GM23338 (cell line): ENCODE results near the gene MARS2. TPM values are rescaled to one million over a fixed set of nuclear protein-coding genes. Genes with fewer than 3 reads are reported as not detected.
"Not testable (repeated sequence)": the region's sequence is repeated elsewhere in the genome, so short reads cannot be mapped to it uniquely, and the experiment has no call there.

Source experiments
- ATAC-seq: fragments of 200-7000 bp; cut with Tn5 transposase; 3 replicates; pipeline ENCODE4 v1.9.1; 2020
- DNase-seq: peaks from one replicate; pipeline ENCODE4 v3.0.0-alpha.2; 2015; ENCODE audit warnings: low spot score
- H2AFZ ChIP-seq: fragments of 200-600 bp; sonication (generic); 2 replicates; pipeline ENCODE4 v1.8.0; 2016; ENCODE audit warnings: antibody characterized with exemption, mild to moderate bottlenecking, moderate library complexity
- H3F3A ChIP-seq: fragments of 200-600 bp; sonication (generic); replicated peaks from 2 replicates; pipeline ENCODE4 v1.8.0; 2017; ENCODE audit warnings: antibody characterized with exemption, mixed run types, low read depth
- H3K27ac ChIP-seq: fragments of 200-600 bp; sonication (generic); 2 replicates; pipeline ENCODE4 v1.6.1; 2016; ENCODE audit warnings: low read depth
- H3K27me3 ChIP-seq: fragments of 200-600 bp; sonication (generic); 2 replicates; pipeline ENCODE4 v1.8.0; 2016; ENCODE audit warnings: mild to moderate bottlenecking, mixed run types, moderate library complexity; ENCODE audit not compliant: insufficient read depth
- H3K36me3 ChIP-seq: fragments of 200-600 bp; sonication (generic); 2 replicates; pipeline ENCODE4 v1.8.0; 2016; ENCODE audit warnings: mild to moderate bottlenecking; ENCODE audit not compliant: insufficient read depth
- H3K4me1 ChIP-seq: fragments of 200-600 bp; sonication (generic); 2 replicates; pipeline ENCODE4 v1.8.0; 2016; ENCODE audit warnings: mild to moderate bottlenecking, moderate library complexity; ENCODE audit not compliant: insufficient read depth
- H3K4me2 ChIP-seq: fragments of 200-600 bp; sonication (generic); 2 replicates; pipeline ENCODE4 v1.7.1; 2017; ENCODE audit warnings: mixed run types
- H3K4me3 ChIP-seq: fragments of 200-600 bp; sonication (generic); 2 replicates; pipeline ENCODE4 v1.6.1; 2016; ENCODE audit warnings: mixed run types
- H3K79me2 ChIP-seq: fragments of 200-600 bp; sonication (generic); replicated peaks from 2 replicates; pipeline ENCODE4 v1.8.0; 2017; ENCODE audit warnings: mild to moderate bottlenecking; ENCODE audit not compliant: insufficient read depth
- H3K9me2 ChIP-seq: fragments of 200-600 bp; sonication (generic); 2 replicates; pipeline ENCODE4 v1.8.0; 2017; ENCODE audit not compliant: insufficient read depth
- H4K20me1 ChIP-seq: fragments of 200-600 bp; sonication (generic); replicated peaks from 2 replicates; pipeline ENCODE4 v1.8.0; 2017; ENCODE audit warnings: mild to moderate bottlenecking; ENCODE audit not compliant: insufficient read depth
- H3K27ac Mint-ChIP-seq: 2 replicates; pipeline ENCODE4 v1.8.0; 2020; ENCODE audit warnings: inconsistent platforms, mild to moderate bottlenecking, moderate library complexity, mixed read lengths
- H3K27me3 Mint-ChIP-seq: 3 replicates; pipeline ENCODE4 v1.8.0; 2022; ENCODE audit warnings: low read depth, mild to moderate bottlenecking, moderate library complexity, mixed read lengths, inconsistent platforms; ENCODE audit not compliant: insufficient read depth, poor library complexity
- H3K36me3 Mint-ChIP-seq: 3 replicates; pipeline ENCODE4 v1.8.0; 2021; ENCODE audit warnings: low read depth, mild to moderate bottlenecking, inconsistent platforms, moderate library complexity, mixed read lengths
- H3K4me1 Mint-ChIP-seq: 3 replicates; pipeline ENCODE4 v1.8.0; 2020; ENCODE audit warnings: mild to moderate bottlenecking, inconsistent platforms, mixed read lengths
- H3K4me3 Mint-ChIP-seq: 3 replicates; pipeline ENCODE4 v1.8.0; 2021; ENCODE audit warnings: moderate library complexity, mild to moderate bottlenecking, inconsistent platforms, mixed read lengths
- H3K9me3 Mint-ChIP-seq: 3 replicates; pipeline ENCODE4 v1.8.0; 2020; ENCODE audit warnings: moderate library complexity, mild to moderate bottlenecking, inconsistent platforms, mixed read lengths
- JUNB ChIP-seq: IDR thresholded peaks from one replicate; pipeline ENCODE4 v1.6.1; 2016; ENCODE audit warnings: antibody characterized with exemption; ENCODE audit not compliant: unreplicated experiment
- NANOG ChIP-seq: IDR thresholded peaks from 2 replicates; pipeline ENCODE4 v1.6.1; 2016; ENCODE audit warnings: antibody characterized with exemption, borderline replicate concordance
- POLR2AphosphoS5 ChIP-seq: IDR thresholded peaks from 2 replicates; pipeline ENCODE4 v1.6.1; 2016; ENCODE audit warnings: antibody characterized with exemption, low read depth
- ZNF114 ChIP-seq: fragments of 250-450 bp; sonication (Bioruptor Pico); IDR thresholded peaks from 2 replicates; pipeline ENCODE4 v1.5.0; 2020; ENCODE audit warnings: mild to moderate bottlenecking, moderate library complexity
- polyA plus RNA-seq: library from polyadenylated mRNA; unstranded; fragments of >200 nt; fragmentation: Nextera tagmentation; extraction: Ambion mirVana; gene quantifications from 2 replicates; pipeline ENCODE4 v1.2.1, GENCODE V29; 2016
- total RNA-seq: library from RNA; depleted of rRNA; stranded (reverse); fragments of >200 nt; shearing (Covaris generic); gene quantifications from 2 replicates; pipeline ENCODE4 v1.2.3, GENCODE V29; 2014
- TF ChIP-seq, protein P1 (sequence below): IDR thresholded peaks from one replicate; pipeline ENCODE4 v1.6.1; 2018; ENCODE audit warnings: antibody characterized with exemption; ENCODE audit not compliant: unreplicated experiment
- TF ChIP-seq, protein P2 (sequence below): IDR thresholded peaks from 2 replicates; pipeline ENCODE4 v1.6.1; 2016; ENCODE audit warnings: antibody characterized with exemption

The MARS2 gene
- total and polyA plus RNA-seq, 2 experiments from 2014 or later, result 13.7 to 48.2 TPM

DNA sequence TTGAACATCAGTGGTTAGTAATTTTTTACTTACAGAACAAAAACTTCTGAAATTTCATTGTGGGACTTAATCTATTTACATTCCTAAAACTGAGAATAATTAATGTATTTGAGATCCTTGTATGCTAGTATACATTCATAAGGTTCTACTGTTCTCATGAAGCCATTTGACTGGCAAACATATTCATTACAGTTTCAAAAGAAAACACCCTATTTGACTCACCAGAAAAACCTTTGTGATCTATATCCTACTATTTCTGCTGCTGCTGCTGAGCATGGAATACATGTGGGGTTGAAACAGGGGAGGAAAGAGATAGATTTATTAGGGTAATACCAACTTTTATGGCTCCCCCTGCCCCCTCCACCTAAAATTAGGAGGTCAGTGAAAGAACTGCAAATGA is 21.8 kb downstream of the MARS2 start:
- H3K27ac Mint-ChIP-seq, result no peak overlapping the region
- H3K79me2 ChIP-seq, result no peaks in the 10 kb centered on the region
- no peak for ATAC-seq
- peaks cover 6% of the 10 kb centered on the region for H3K27me3 Mint-ChIP-seq
- H3K4me2 ChIP-seq, result no peak overlapping the region
- H3K36me3 ChIP-seq, result no peaks in the 10 kb centered on the region
- DNase-seq, result no peak
- no peak overlapping the region for H2AFZ ChIP-seq
- peaks cover 3% of the 10 kb centered on the region; the same call in 2 of the 3 replicates for H3K4me1 Mint-ChIP-seq
- no peaks in the 10 kb centered on the region for H3K9me2 ChIP-seq
- peaks cover 11% of the 10 kb centered on the region for H3K36me3 Mint-ChIP-seq
- H3K4me3 Mint-ChIP-seq, result no peak overlapping the region
- H3K4me1 ChIP-seq, result no peaks in the 10 kb centered on the region; the same call in 1 of the 2 replicates
- H4K20me1 ChIP-seq, result no peaks in the 10 kb centered on the region
- H3F3A ChIP-seq, result no peaks in the 10 kb centered on the region
- no peak overlapping the region for H3K27ac ChIP-seq
- H3K9me3 Mint-ChIP-seq, result peaks cover 16% of the 10 kb centered on the region
- H3K27me3 ChIP-seq, result no peaks in the 10 kb centered on the region
- TF ChIP-seq ZNF114 (CRISPR knock-in tag) (no peak), JUNB (no peak), POLR2AphosphoS5 (no peak), NANOG (no peak)
- TF ChIP-seq, protein P1, sequence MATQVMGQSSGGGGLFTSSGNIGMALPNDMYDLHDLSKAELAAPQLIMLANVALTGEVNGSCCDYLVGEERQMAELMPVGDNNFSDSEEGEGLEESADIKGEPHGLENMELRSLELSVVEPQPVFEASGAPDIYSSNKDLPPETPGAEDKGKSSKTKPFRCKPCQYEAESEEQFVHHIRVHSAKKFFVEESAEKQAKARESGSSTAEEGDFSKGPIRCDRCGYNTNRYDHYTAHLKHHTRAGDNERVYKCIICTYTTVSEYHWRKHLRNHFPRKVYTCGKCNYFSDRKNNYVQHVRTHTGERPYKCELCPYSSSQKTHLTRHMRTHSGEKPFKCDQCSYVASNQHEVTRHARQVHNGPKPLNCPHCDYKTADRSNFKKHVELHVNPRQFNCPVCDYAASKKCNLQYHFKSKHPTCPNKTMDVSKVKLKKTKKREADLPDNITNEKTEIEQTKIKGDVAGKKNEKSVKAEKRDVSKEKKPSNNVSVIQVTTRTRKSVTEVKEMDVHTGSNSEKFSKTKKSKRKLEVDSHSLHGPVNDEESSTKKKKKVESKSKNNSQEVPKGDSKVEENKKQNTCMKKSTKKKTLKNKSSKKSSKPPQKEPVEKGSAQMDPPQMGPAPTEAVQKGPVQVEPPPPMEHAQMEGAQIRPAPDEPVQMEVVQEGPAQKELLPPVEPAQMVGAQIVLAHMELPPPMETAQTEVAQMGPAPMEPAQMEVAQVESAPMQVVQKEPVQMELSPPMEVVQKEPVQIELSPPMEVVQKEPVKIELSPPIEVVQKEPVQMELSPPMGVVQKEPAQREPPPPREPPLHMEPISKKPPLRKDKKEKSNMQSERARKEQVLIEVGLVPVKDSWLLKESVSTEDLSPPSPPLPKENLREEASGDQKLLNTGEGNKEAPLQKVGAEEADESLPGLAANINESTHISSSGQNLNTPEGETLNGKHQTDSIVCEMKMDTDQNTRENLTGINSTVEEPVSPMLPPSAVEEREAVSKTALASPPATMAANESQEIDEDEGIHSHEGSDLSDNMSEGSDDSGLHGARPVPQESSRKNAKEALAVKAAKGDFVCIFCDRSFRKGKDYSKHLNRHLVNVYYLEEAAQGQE, result no peak
- TF ChIP-seq, protein P2, sequence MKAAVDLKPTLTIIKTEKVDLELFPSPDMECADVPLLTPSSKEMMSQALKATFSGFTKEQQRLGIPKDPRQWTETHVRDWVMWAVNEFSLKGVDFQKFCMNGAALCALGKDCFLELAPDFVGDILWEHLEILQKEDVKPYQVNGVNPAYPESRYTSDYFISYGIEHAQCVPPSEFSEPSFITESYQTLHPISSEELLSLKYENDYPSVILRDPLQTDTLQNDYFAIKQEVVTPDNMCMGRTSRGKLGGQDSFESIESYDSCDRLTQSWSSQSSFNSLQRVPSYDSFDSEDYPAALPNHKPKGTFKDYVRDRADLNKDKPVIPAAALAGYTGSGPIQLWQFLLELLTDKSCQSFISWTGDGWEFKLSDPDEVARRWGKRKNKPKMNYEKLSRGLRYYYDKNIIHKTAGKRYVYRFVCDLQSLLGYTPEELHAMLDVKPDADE, result no peak
- no peak overlapping the region for H3K4me3 ChIP-seq

DNA sequence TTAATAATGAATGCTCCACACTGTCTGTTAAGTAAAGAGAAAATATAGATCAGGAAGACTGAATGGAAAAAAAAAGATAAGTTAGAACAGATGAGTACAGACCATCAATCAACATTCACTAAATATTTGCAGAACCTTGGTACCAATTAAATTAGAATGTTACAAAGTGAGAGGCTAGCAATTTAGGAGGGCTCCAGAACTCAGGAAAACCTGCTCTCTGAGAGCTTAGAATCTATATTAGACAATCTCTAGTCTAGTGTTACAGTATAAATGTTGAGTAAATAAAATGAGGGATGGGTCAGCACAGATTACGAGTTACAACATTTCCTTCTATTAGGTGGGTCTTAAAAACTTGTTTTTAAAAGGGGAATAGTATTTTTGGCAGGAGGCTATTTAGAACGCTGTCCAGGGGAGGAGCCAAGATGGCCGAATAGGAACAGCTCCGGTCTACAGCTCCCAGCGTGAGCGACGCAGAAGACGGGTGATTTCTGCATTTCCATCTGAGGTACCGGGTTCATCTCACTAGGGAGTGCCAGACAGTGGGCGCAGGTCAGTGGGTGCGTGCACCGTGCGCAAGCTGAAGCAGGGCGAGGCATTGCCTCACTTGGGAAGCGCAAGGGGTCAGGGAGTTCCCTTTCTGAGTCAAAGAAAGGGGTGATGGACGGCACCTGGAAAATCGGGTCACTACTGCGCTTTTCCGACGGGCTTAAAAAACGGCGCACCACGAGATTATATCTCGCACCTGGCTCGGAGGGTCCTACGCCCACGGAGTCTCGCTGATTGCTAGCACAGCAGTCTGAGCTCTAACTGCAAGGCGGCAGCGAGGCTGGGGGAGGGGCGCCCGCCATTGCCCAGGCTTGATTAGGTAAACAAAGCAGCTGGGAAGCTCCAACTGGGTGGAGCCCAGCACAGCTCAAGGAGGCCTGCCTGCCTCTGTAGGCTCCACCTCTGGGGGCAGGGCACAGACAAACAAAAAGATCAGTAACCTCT is 23.7 kb downstream of the MARS2 start:
- not testable (repeated sequence) for H3K79me2 ChIP-seq, H2AFZ ChIP-seq, H3K4me3 ChIP-seq, H3K9me2 ChIP-seq, H3K27me3 Mint-ChIP-seq, H3K36me3 ChIP-seq, H3K4me2 ChIP-seq, ATAC-seq, H3K4me1 ChIP-seq, H3K27me3 ChIP-seq, DNase-seq, H3K27ac Mint-ChIP-seq, H3K27ac ChIP-seq, H4K20me1 ChIP-seq, H3F3A ChIP-seq, H3K4me1 Mint-ChIP-seq
- H3K4me3 Mint-ChIP-seq, result peak overlapping the region; percentile 29; the same call in 1 of the 3 replicates
- H3K36me3 Mint-ChIP-seq, result peaks cover 11% of the 10 kb centered on the region
- H3K9me3 Mint-ChIP-seq, result peaks cover 16% of the 10 kb centered on the region
